Stimulated activated CD8-positive, alpha-beta memory T cell treated with anti-CD3 and anti-CD28 coated beads, Interleukin-4, amount 100 ng/mL, for 24 hours (primary cell): ENCODE data around the gene MGST2.

ENCODE experiments used
- DNase-seq: peaks from one replicate; pipeline ENCODE4 v3.0.0-alpha.2; 2020; ENCODE audit warnings: low read depth

MGST2 gene

GRCh38 chr4:139740121-139740520 is 74.5 kb downstream of the MGST2 start:
- DNase-seq: no peak

DNA sequence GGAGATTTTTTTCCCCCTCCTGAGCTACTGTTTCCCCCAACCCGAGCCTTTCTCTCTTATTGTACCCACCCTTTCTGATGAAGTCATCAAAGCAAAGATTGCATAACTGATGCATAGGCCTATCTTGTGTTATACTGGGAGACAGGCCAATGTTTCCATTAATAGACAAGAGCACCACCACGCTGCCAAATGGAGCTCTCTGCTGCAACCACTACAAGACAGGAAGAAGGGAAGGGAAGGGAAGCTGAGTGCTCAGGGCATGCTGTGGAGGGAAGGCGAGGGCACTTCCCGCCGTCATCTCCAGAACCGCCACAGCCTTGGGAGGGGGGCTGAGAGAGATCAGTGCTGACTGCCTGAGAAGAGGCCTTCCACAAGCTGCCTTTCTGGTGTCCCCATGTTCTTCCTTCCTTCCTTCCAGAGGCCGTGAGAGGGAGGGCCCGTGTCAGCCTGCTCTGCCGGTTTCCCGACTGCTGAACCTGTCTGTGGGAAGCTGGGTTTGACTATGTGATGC is 75.0 kb downstream of the MGST2 start:
- DNase-seq: no peak

DNA sequence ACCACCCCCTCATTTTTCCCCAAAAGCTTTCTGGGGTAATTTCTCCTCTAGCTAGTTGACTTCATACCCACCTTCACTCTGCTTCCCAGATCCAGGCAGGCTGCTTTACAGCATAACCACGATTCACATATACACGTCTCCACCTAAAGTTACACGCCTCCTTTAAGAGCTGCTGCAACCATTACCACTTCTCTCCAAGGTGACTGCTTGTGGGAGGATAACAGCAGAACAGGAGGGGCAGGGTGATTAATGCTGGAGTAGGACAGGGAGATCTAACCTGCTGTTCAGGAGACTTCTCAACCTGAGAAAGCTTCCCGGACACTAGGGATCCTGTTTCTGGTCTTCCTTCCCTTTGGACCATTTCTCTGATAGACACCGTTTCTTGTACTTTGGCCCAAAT is 77.4 kb downstream of the MGST2 start:
- DNase-seq: no peak

- DNase-seq: no peak
Observed at GRCh38 chr4:139744232-139744631, 78.6 kb downstream of the MGST2 start.

DNA sequence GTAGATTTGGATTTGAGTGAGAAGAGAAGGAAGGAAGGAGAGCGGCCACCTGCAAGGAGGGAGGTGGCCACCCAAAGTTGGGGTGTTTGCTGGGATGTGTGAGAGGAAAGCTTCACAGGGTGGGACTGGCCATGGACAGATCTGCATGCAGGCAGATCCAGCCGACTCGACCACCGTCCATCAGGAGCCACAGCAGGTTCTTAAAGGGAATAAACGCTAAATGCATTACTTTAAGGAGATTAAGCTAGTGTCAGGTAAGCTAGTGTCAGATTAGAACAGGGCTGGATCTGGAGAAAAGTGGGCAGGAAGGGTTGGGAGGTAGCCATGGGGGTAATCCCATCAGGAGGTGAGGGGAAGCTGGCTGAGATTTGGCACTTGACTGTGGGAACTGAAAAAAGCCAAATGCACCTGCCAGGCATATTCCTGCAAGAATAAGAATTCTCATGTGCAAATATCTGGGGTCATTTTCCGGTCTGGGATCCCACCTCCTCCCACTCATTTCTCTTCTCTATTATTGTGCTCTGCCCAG is 79.6 kb downstream of the MGST2 start:
- DNase-seq: no peak

- no peak for DNase-seq
Observed at GRCh38 chr4:139746431-139747171, 81.0 kb downstream of the MGST2 start.

- no peak for DNase-seq
Observed at GRCh38 chr4:139749338-139749737, 83.7 kb downstream of the MGST2 start.

DNA sequence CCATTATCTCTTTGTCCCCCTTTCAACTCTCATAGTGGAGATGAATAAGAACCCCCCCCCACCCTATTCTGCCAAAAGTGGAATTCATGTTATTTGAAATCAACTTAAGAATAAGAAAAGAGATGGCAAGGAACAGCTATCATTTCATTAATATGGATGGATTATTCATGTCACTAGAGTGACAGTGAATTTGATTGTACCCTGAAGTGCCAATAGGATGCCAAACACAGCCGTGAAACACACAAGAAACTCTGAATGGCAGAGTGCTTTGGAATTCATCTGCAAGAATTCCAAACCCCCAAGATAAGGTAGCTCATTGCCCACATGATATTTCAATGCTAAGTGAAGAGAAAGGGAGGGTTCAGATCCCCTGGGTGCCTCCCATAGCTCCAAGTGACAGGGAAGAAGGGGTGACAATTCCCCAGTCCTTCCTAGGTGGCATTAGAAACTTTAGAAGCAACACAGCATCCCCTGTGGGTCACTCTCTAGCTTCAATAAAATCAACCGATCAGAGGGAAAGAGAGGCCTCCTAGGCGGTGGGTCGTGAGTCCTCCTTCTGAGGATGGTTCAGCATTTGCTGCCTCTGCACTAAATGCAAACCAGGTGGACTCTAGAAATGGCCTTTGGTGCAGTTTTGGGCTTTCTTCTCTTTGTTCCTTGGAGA is 84.3 kb downstream of the MGST2 start:
- DNase-seq: no peak

- no peak for DNase-seq
Observed at GRCh38 chr4:139753686-139754085, 88.1 kb downstream of the MGST2 start.
